Upper lobe of right lung (tissue), 1 donor: ENCODE measurements around the gene FAM76A. TPM values are rescaled to one million over a fixed set of nuclear protein-coding genes. Genes with fewer than 3 reads are reported as not detected.

Source experiments
- ATAC-seq: fragments of 200-7000 bp; cut with Tn5 transposase; one replicate; pipeline ENCODE4 v1.9.1; 2020; ENCODE audit warnings: mild to moderate bottlenecking, moderate library complexity
- DNase-seq: peaks from one replicate; pipeline ENCODE4 v3.0.0-alpha.2; 2020
- H3K27ac ChIP-seq: fragments of 200-600 bp; one replicate; pipeline ENCODE4 v1.8.0; 2022
- H3K27me3 ChIP-seq: fragments of 200-600 bp; one replicate; pipeline ENCODE4 v1.8.0; 2022; ENCODE audit warnings: mild to moderate bottlenecking
- H3K36me3 ChIP-seq: fragments of 200-600 bp; one replicate; pipeline ENCODE4 v1.8.0; 2022
- H3K4me1 ChIP-seq: fragments of 200-600 bp; one replicate; pipeline ENCODE4 v1.8.0; 2022
- H3K4me3 ChIP-seq: fragments of 200-600 bp; one replicate; pipeline ENCODE4 v1.8.0; 2022; ENCODE audit warnings: mild to moderate bottlenecking
- H3K9me3 ChIP-seq: fragments of 200-600 bp; one replicate; pipeline ENCODE4 v1.8.0; 2022
- CTCF ChIP-seq: fragments of 200-600 bp; IDR thresholded peaks from one replicate; pipeline ENCODE4 v1.8.0; 2022; ENCODE audit warnings: antibody characterized with exemption
- intact Hi-C: fragments of 100-400 bp; cut with DNase I; formaldehyde crosslinking; loops from one replicate; pipeline ENCODE4 v1.11.0; 2022
- total RNA-seq: library from RNA; stranded (reverse); fragmentation: NEBNext Ultra II Directional; extraction: Animal tissue kit (Norgen Biotek cat#: 25700); gene quantifications from one replicate; pipeline ENCODE4 v1.2.1, GENCODE V29; 2021
- donor health status: DM: no; HTN: yes; CAD: no; lungs with severe emphysema.

FAM76A gene
- total RNA-seq, 1 donor from 2014 or later: 23.3 TPM

- ATAC-seq (no peak), DNase-seq (no peak)
- H3K27ac ChIP-seq: no peak overlapping the region
- TF ChIP-seq CTCF: no peak
- no peak overlapping the region for H3K4me3 ChIP-seq
- H3K36me3 ChIP-seq: peaks cover 74% of the 10 kb centered on the region
- no peaks in the 10 kb centered on the region for H3K27me3 ChIP-seq
- H3K4me1 ChIP-seq: no peaks in the 10 kb centered on the region
- intact Hi-C loops: no loop called here
- H3K9me3 ChIP-seq: no peaks in the 10 kb centered on the region
Measured at GRCh38 chr1:27809883-27810282, 84.1 kb downstream of the FAM76A start.

GRCh38 chr1:27811741-27812500 is 86.2 kb downstream of the FAM76A start:
- no peak overlapping the region for H3K4me3 ChIP-seq
- H3K9me3 ChIP-seq: no peaks in the 10 kb centered on the region
- no peaks in the 10 kb centered on the region for H3K27me3 ChIP-seq
- H3K36me3 ChIP-seq: peaks cover 69% of the 10 kb centered on the region
- no peaks in the 10 kb centered on the region for H3K4me1 ChIP-seq
- H3K27ac ChIP-seq: no peak overlapping the region
- TF ChIP-seq CTCF: no peak
- ATAC-seq (no peak), DNase-seq (no peak)
- intact Hi-C loops: no loop called here

Other genes starting within 250 kb of the FAM76A start
- gene WASF2, start 235.8 kb upstream of the FAM76A start, total RNA-seq: 156 TPM
- 34.2 TPM for gene AHDC1, start 121.8 kb upstream of the FAM76A start, total RNA-seq
- 149 TPM for gene FGR, start 90.8 kb upstream of the FAM76A start, total RNA-seq
- 259 TPM for gene IFI6, start 53.8 kb upstream of the FAM76A start, total RNA-seq
- gene STX12, start 47.3 kb downstream of the FAM76A start, total RNA-seq: 95.6 TPM
- gene PPP1R8, start 104.8 kb downstream of the FAM76A start, total RNA-seq: 33.0 TPM
- gene THEMIS2, start 146.6 kb downstream of the FAM76A start, total RNA-seq: 89.6 TPM
- gene RPA2, start 188.6 kb downstream of the FAM76A start, total RNA-seq: 22.4 TPM
- gene SMPDL3B, start 209.0 kb downstream of the FAM76A start, total RNA-seq: 29.1 TPM
- gene XKR8, start 234.0 kb downstream of the FAM76A start, total RNA-seq: 8.7 TPM